Activated naive CD8-positive, alpha-beta T cell treated with anti-CD3 and anti-CD28 coated beads, Interleukin-2, amount 10 ng/mL, durations not matched to agents 7 days and 5 days (primary cell): ENCODE data around the gene BNIP3. TPM values are rescaled to one million over a fixed set of nuclear protein-coding genes. Genes with fewer than 3 reads are reported as not detected.

ENCODE experiments used
- ATAC-seq: fragments of 150-1000 bp; cut with Tn5 transposase; one replicate; pipeline ENCODE4 v1.10.0; 2021; ENCODE audit warnings: low read depth, moderate library complexity
- POLR2A ChIA-PET: fragments of 350-600 bp; sonication (Branson Sonifier 250); formaldehyde crosslinking; loops from one replicate; lab custom pipeline; 2021; ENCODE audit warnings: antibody characterized with exemption; lab: Charles Lee
- DNase-seq: peaks from one replicate; pipeline ENCODE4 v3.0.0; 2021
- H3K27ac Mint-ChIP-seq: one replicate; pipeline ENCODE4 v1.8.0; 2022; ENCODE audit warnings: mild to moderate bottlenecking, mixed read lengths
- H3K27me3 Mint-ChIP-seq: one replicate; pipeline ENCODE4 v1.8.0; 2022; ENCODE audit warnings: mild to moderate bottlenecking, moderate library complexity, mixed read lengths
- H3K36me3 Mint-ChIP-seq: one replicate; pipeline ENCODE4 v1.8.0; 2021; ENCODE audit warnings: mild to moderate bottlenecking, mixed read lengths
- H3K4me1 Mint-ChIP-seq: one replicate; pipeline ENCODE4 v1.8.0; 2021; ENCODE audit warnings: mixed read lengths
- H3K4me3 Mint-ChIP-seq: one replicate; pipeline ENCODE4 v1.8.0; 2022; ENCODE audit warnings: mild to moderate bottlenecking, moderate library complexity, mixed read lengths
- H3K9me3 Mint-ChIP-seq: one replicate; pipeline ENCODE4 v1.8.0; 2021; ENCODE audit warnings: mixed read lengths
- total RNA-seq, 2 experiments: library from RNA; stranded (reverse); gene quantifications; one replicate each; pipeline ENCODE4 v1.2.3, GENCODE V29; 2021

Gene BNIP3
- total RNA-seq, 2 experiments from 2014 or later = 67.0 to 69.4 TPM

DNA sequence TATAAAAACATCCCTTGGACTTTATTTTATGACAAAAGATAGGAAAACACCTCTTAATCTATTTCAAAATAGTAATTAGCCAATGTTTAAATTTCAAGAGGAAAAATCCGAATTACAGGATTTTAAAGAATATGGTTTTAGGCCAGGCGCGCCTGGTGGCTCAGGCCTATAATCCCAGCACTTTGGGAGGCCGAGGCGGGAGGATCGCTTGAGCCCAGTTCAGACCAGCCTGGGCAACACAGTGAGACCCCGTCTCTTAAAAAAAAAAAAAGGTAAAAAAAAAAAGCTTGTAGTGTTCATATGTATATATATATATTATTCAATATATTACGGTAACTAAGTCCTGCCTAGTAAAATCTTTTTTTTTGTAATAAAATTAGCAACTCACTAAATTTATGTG is 1.4 kb downstream of the BNIP3 start:
- ATAC-seq (no peak), DNase-seq (no peak)
- POLR2A ChIA-PET = interaction anchor here (0.6 to 2.8 kb wide), 6 partner anchors 8 to 81 kb away, joined by 3 to 16 read pairs (median 8); no protein-coding TSS in a partner anchor
- peaks cover 35% of the 10 kb centered on the region for H3K36me3 Mint-ChIP-seq
- H3K27ac Mint-ChIP-seq = no peak overlapping the region
- H3K4me1 Mint-ChIP-seq = peaks cover 49% of the 10 kb centered on the region
- H3K4me3 Mint-ChIP-seq = peak overlapping the region; percentile 84
- H3K27me3 Mint-ChIP-seq = peaks cover 13% of the 10 kb centered on the region
- H3K9me3 Mint-ChIP-seq = no peaks in the 10 kb centered on the region

DNA sequence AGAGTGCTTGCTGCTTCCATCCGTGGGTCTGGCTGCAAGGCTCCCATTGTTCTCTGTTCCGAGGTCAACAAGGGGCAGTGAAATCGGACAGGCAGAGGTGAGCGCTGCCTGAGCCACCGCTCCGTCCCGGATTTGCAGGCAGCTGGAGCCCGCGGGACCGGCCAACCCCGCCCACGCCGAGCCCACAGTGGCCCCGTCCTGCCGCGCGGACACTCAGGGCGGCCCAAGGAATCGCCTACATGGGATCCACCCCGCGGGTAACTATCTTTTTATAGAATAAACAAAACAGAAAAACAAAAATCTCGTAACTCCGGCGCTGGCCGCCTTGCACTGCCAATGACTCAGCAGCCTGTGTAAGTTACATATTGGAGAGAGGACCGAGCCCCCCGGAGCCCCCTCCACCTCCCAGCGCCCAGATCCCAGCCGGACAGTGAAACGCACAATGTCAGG is 1.9 kb downstream of the BNIP3 start:
- Mint-ChIP-seq H3K9me3 (no peaks in the 10 kb centered on the region), H3K36me3 (peaks cover 35% of the 10 kb centered on the region), H3K4me1 (peaks cover 53% of the 10 kb centered on the region), H3K4me3 (peak overlapping the region; percentile 82), H3K27ac (peak overlapping the region; percentile 59), H3K27me3 (peaks cover 12% of the 10 kb centered on the region)
- POLR2A ChIA-PET = interaction anchor here (2.5 kb wide), 1 partner anchor 78 kb away, joined by 10 read pairs; no protein-coding TSS in a partner anchor
- no peak for DNase-seq
- ATAC-seq = no peak

DNA sequence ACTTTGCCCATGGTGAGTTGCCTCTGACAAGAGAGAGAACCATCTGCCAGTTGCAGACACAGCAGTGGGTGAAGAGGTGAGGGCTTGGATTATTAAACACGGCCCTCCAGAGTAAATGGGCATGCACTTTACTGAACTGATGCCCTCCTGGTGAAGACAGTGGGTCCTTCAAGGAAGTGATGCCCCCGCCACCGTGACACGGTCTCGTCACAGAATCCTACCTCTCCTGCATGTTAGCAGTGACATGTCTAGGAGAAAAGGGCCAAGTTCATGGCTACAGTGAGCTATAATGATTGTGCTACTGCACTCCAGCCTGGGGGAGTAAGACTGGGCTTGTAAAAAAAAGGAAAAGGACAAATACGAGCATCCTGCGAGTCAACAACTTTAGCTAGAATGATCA is 2.4 kb downstream of the BNIP3 start:
- Mint-ChIP-seq H3K4me1 (peaks cover 56% of the 10 kb centered on the region), H3K36me3 (peaks cover 33% of the 10 kb centered on the region), H3K27me3 (peaks cover 8% of the 10 kb centered on the region), H3K9me3 (no peaks in the 10 kb centered on the region), H3K27ac (peak overlapping the region; percentile 59), H3K4me3 (peak overlapping the region; percentile 82)
- POLR2A ChIA-PET = no interaction called here
- ATAC-seq = no peak
- DNase-seq = no peak

GRCh38 chr10:131978851-131979250 is 2.9 kb downstream of the BNIP3 start:
- Mint-ChIP-seq H3K36me3 (peaks cover 36% of the 10 kb centered on the region), H3K4me1 (peaks cover 60% of the 10 kb centered on the region), H3K27me3 (peaks cover 8% of the 10 kb centered on the region), H3K27ac (peak overlapping the region; percentile 59), H3K4me3 (peak overlapping the region; percentile 82), H3K9me3 (no peaks in the 10 kb centered on the region)
- no peak for DNase-seq
- ATAC-seq = no peak
- POLR2A ChIA-PET = no interaction called here

GRCh38 chr10:131978366-131978765 is 3.4 kb downstream of the BNIP3 start:
- H3K4me3 Mint-ChIP-seq = peak overlapping the region; percentile 82
- peaks cover 37% of the 10 kb centered on the region for H3K36me3 Mint-ChIP-seq
- peak overlapping the region; percentile 77 for H3K27ac Mint-ChIP-seq
- peaks cover 64% of the 10 kb centered on the region for H3K4me1 Mint-ChIP-seq
- no peaks in the 10 kb centered on the region for H3K9me3 Mint-ChIP-seq
- H3K27me3 Mint-ChIP-seq = peaks cover 6% of the 10 kb centered on the region
- POLR2A ChIA-PET = no interaction called here
- DNase-seq (no peak), ATAC-seq (no peak)

DNA sequence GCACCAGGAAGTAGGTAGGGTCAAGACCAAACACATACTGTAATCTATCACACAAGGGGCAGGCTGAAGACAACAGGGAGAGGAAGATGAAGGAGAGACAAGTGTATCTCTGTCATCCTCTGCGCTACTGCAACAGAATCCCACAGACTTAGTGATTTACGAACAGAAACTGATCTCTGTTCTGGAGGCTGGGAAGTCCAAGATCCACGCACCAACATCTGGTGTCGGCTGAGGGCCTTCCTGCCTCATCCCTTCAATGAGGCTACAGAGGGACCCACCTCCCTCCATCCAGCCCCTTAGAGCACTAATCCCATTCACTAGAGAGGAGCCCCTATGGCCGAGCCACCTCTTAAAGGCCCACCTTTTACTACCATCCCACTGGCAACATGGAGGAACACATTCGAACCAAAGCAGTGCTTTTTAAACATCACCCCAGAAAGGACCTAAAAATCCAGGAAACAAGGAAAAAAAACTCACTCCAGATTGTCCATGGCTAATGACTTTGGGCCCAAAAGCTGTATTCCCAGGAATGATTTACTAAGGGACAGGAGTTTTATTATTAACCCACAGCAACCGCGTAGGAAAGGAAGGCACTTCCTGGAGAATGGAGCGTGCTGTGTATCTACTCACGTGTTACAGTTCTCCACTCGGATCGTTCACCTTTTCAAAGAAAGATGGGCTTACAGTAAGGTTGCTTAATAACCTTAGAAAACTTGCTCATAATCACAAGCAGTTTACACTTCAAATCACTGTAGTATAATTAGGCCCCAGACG is 4.2 kb downstream of the BNIP3 start:
- no peak for DNase-seq
- Mint-ChIP-seq H3K9me3 (no peaks in the 10 kb centered on the region), H3K27ac (peak overlapping the region; percentile 77), H3K27me3 (no peaks in the 10 kb centered on the region), H3K36me3 (peaks cover 38% of the 10 kb centered on the region), H3K4me3 (peak overlapping the region; percentile 82), H3K4me1 (peaks cover 63% of the 10 kb centered on the region)
- ATAC-seq = no peak
- POLR2A ChIA-PET = no interaction called here

GRCh38 chr10:131975796-131976195 is 5.9 kb downstream of the BNIP3 start:
- POLR2A ChIA-PET = no interaction called here
- ATAC-seq (no peak), DNase-seq (no peak)
- H3K27ac Mint-ChIP-seq = no peak overlapping the region
- no peak overlapping the region for H3K4me3 Mint-ChIP-seq
- peaks cover 44% of the 10 kb centered on the region for H3K36me3 Mint-ChIP-seq
- no peaks in the 10 kb centered on the region for H3K9me3 Mint-ChIP-seq
- H3K4me1 Mint-ChIP-seq = peaks cover 72% of the 10 kb centered on the region
- H3K27me3 Mint-ChIP-seq = no peaks in the 10 kb centered on the region

DNA sequence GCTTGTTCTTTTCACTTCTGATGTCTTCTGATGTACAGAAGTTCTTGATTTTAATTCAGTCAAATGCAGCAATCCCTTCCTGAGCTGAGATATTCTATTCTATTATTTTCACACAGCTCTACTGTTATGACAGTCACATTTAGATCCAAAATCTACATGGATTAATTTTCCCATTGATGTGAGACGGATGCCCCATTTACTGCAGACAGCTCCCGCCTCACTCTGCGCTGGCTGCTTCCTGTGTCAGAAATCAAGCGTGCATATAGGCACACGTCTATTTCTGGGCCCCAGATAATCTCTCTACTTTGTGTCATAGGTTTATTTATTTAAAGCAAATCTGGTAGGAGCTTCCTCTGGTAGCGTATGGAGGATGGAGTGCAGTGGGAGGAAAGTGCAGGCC is 6.7 kb downstream of the BNIP3 start:
- H3K27ac Mint-ChIP-seq = no peak overlapping the region
- peaks cover 48% of the 10 kb centered on the region for H3K36me3 Mint-ChIP-seq
- H3K4me3 Mint-ChIP-seq = peak overlapping the region; percentile 1
- DNase-seq (no peak), ATAC-seq (no peak)
- H3K27me3 Mint-ChIP-seq = no peaks in the 10 kb centered on the region
- POLR2A ChIA-PET = interaction anchor here (0.5 to 1.2 kb wide), 2 partner anchors 71 to 73 kb away, joined by 3 read pairs; no protein-coding TSS in a partner anchor
- H3K9me3 Mint-ChIP-seq = no peaks in the 10 kb centered on the region
- H3K4me1 Mint-ChIP-seq = peaks cover 70% of the 10 kb centered on the region

GRCh38 chr10:131974034-131974817 is 7.5 kb downstream of the BNIP3 start:
- peaks cover 44% of the 10 kb centered on the region for H3K36me3 Mint-ChIP-seq
- peaks cover 63% of the 10 kb centered on the region for H3K4me1 Mint-ChIP-seq
- ATAC-seq (no peak), DNase-seq (no peak)
- peak overlapping the region; percentile 89 for H3K27ac Mint-ChIP-seq
- no peaks in the 10 kb centered on the region for H3K27me3 Mint-ChIP-seq
- H3K4me3 Mint-ChIP-seq = peak overlapping the region; percentile 78
- POLR2A ChIA-PET = interaction anchor here (1.2 kb wide), 1 partner anchor 73 kb away, joined by 3 read pairs; no protein-coding TSS in a partner anchor
- no peaks in the 10 kb centered on the region for H3K9me3 Mint-ChIP-seq

GRCh38 chr10:131973160-131973951 is 8.4 kb downstream of the BNIP3 start:
- Mint-ChIP-seq H3K36me3 (peaks cover 42% of the 10 kb centered on the region), H3K27me3 (no peaks in the 10 kb centered on the region), H3K9me3 (no peaks in the 10 kb centered on the region), H3K27ac (peak overlapping the region; percentile 89), H3K4me3 (peak overlapping the region; percentile 78), H3K4me1 (peaks cover 57% of the 10 kb centered on the region)
- ATAC-seq = peak; percentile 48
- peak; percentile 49 for DNase-seq
- POLR2A ChIA-PET = interaction anchor here (0.6 to 2.2 kb wide), 4 partner anchors 8 to 77 kb away, joined by 4 to 16 read pairs (median 6); partner anchors contain the start of genes BNIP3 and PPP2R2D

GRCh38 chr10:131972474-131973071 is 9.2 kb downstream of the BNIP3 start:
- H3K9me3 Mint-ChIP-seq = no peaks in the 10 kb centered on the region
- H3K27ac Mint-ChIP-seq = peak overlapping the region; percentile 89
- peak overlapping the region; percentile 78 for H3K4me3 Mint-ChIP-seq
- H3K27me3 Mint-ChIP-seq = no peaks in the 10 kb centered on the region
- POLR2A ChIA-PET = interaction anchor here (0.6 to 2.2 kb wide), 4 partner anchors 9 to 76 kb away, joined by 4 to 16 read pairs (median 6); partner anchors contain the start of genes BNIP3 and PPP2R2D
- H3K36me3 Mint-ChIP-seq = peaks cover 37% of the 10 kb centered on the region
- DNase-seq (peak; percentile 61), ATAC-seq (peak; percentile 75)
- peaks cover 49% of the 10 kb centered on the region for H3K4me1 Mint-ChIP-seq

- peaks cover 40% of the 10 kb centered on the region for H3K4me1 Mint-ChIP-seq
- ATAC-seq (no peak), DNase-seq (no peak)
- peaks cover 31% of the 10 kb centered on the region for H3K36me3 Mint-ChIP-seq
- no peak overlapping the region for H3K4me3 Mint-ChIP-seq
- POLR2A ChIA-PET = interaction anchor here (1.6 to 2.2 kb wide), 3 partner anchors 10 to 75 kb away, joined by 4 to 16 read pairs (median 8); partner anchors contain the start of genes BNIP3 and PPP2R2D
- H3K9me3 Mint-ChIP-seq = no peaks in the 10 kb centered on the region
- H3K27me3 Mint-ChIP-seq = no peaks in the 10 kb centered on the region
- H3K27ac Mint-ChIP-seq = peak overlapping the region; percentile 89
Observed at GRCh38 chr10:131971591-131971990, 10.1 kb downstream of the BNIP3 start.
